Natural killer cell (primary cell): Measurements from ENCODE around the gene PDE4D. TPM values are rescaled to one million over a fixed set of nuclear protein-coding genes. Genes with fewer than 3 reads are reported as not detected.

Experiments used
- ATAC-seq, 3 donors: fragments of 150-1000 bp in 2 of 3; fragments of 200-7000 bp in 1 of 3; cut with Tn5 transposase; 1 replicate in 1 of 3; 2 replicates in 2 of 3; pipeline ENCODE4 v1.10.0; 2021; ENCODE audit warnings: mild to moderate bottlenecking in 2 of 3, moderate library complexity in 2 of 3
- DNase-seq, 2 donors: peaks; one replicate each; pipeline versions ENCODE4 v3.0.0 to v3.0.0-alpha.2; 2013 to 2021; ENCODE audit warnings: mixed read lengths in 1 of 2
- H3K27ac ChIP-seq: one replicate; pipeline ENCODE4 v1.5.1; 2013; ENCODE audit warnings: mild to moderate bottlenecking, low read length
- H3K27me3 ChIP-seq: one replicate; pipeline ENCODE4 v1.6.1; 2013; ENCODE audit warnings: low read length; ENCODE audit not compliant: control insufficient read depth, insufficient read depth
- H3K36me3 ChIP-seq: one replicate; pipeline ENCODE4 v1.6.1; 2013; ENCODE audit warnings: low read length; ENCODE audit not compliant: control insufficient read depth, insufficient read depth
- H3K4me1 ChIP-seq: one replicate; pipeline ENCODE4 v1.6.1; 2013; ENCODE audit warnings: low read length; ENCODE audit not compliant: control insufficient read depth, insufficient read depth
- H3K4me3 ChIP-seq: one replicate; pipeline ENCODE4 v1.5.1; 2013; ENCODE audit warnings: low read length
- H3K9me3 ChIP-seq: one replicate; pipeline ENCODE4 v1.6.1; 2013; ENCODE audit warnings: low read length; ENCODE audit not compliant: control insufficient read depth, insufficient read depth
- H3K27ac Mint-ChIP-seq, 2 donors: one replicate each; pipeline ENCODE4 v1.8.0; 2022; ENCODE audit warnings: mild to moderate bottlenecking in 2 of 2, mixed read lengths in 2 of 2, moderate library complexity in 1 of 2
- H3K27me3 Mint-ChIP-seq, 2 donors: one replicate each; pipeline ENCODE4 v1.8.0; 2022; ENCODE audit warnings: low read depth in 2 of 2, mixed read lengths in 2 of 2
- H3K36me3 Mint-ChIP-seq: one replicate; pipeline ENCODE4 v1.8.0; 2022; ENCODE audit warnings: mixed read lengths
- H3K4me1 Mint-ChIP-seq, 2 donors: one replicate each; pipeline ENCODE4 v1.8.0; 2022; ENCODE audit warnings: mixed read lengths in 2 of 2
- H3K4me3 Mint-ChIP-seq: one replicate; pipeline ENCODE4 v1.8.0; 2022; ENCODE audit warnings: mild to moderate bottlenecking, moderate library complexity, mixed read lengths
- H3K9me3 Mint-ChIP-seq, 2 donors: one replicate each; pipeline ENCODE4 v1.8.0; 2022; ENCODE audit warnings: mixed read lengths in 2 of 2
- CTCF ChIP-seq: fragments of 200-600 bp; IDR thresholded peaks from one replicate; pipeline ENCODE4 v1.8.0; 2022; ENCODE audit warnings: antibody characterized with exemption
- WGBS: methylation state at CpG from one replicate; pipeline ENCODE4 v1.1.7; 2013; ENCODE audit warnings: missing lambda C conversion rate; ENCODE audit not compliant: insufficient coverage; 5-methylcytosine and 5-hydroxymethylcytosine counted together
- intact Hi-C: fragments of 100-400 bp; cut with micrococcal nuclease; formaldehyde crosslinking; loops from one replicate; pipeline ENCODE4 v1.14.2; 2022
- total RNA-seq, 4 donors: library from RNA; stranded (reverse); fragments of 120-200 nt in 1 of 4; gene quantifications; one replicate each; pipeline versions ENCODE4 v1.2.3 to v1.2.4, GENCODE V29; 2013 to 2022

PDE4D gene
- total RNA-seq, 3 donors from 2014 or later (not counting 1 experiment from before 2014, with no cell fraction given) = 109 to 170 (median 116) TPM

GRCh38 chr5:59845730-59846129 is 47.8 kb downstream of the PDE4D start:
- Mint-ChIP-seq H3K27ac (no peak overlapping the region), H3K9me3 (no peaks in the 10 kb centered on the region), H3K4me1 (no peaks in the 10 kb centered on the region), H3K4me3 (no peak overlapping the region), H3K27me3 (peaks cover 9 to 10% of the 10 kb centered on the region in 2 donors), H3K36me3 (no peaks in the 10 kb centered on the region)
- no peaks in the 10 kb centered on the region for H3K36me3 ChIP-seq
- TF ChIP-seq CTCF = no peak
- DNase-seq = no peak
- no peaks in the 10 kb centered on the region for H3K4me1 ChIP-seq
- ATAC-seq = no peak
- intact Hi-C loops = no loop called here
- H3K9me3 ChIP-seq = no peaks in the 10 kb centered on the region
- WGBS = 92% methylated on average over 2 of the region's 2 CpGs
- no peak overlapping the region for H3K4me3 ChIP-seq
- H3K27me3 ChIP-seq = no peaks in the 10 kb centered on the region
- H3K27ac ChIP-seq = no peak overlapping the region

- ATAC-seq = no peak
- H3K4me1 Mint-ChIP-seq = no peaks in the 10 kb centered on the region
- intact Hi-C loops = no loop called here
These were observed 49.9 kb downstream of the PDE4D start for GRCh38 chr5:59843511-59844213.

GRCh38 chr5:59842999-59843398 is 50.5 kb downstream of the PDE4D start:
- no CpG with 5 or more reads among the region's 1 CpG for WGBS
- Mint-ChIP-seq H3K4me1 (no peaks in the 10 kb centered on the region), H3K9me3 (peaks cover 0 to 3% of the 10 kb centered on the region in 2 donors), H3K27me3 (peaks cover 12 to 16% of the 10 kb centered on the region in 2 donors), H3K27ac (no peak overlapping the region), H3K36me3 (no peaks in the 10 kb centered on the region), H3K4me3 (no peak overlapping the region)
- Histone ChIP-seq H3K4me3 (no peak overlapping the region), H3K27me3 (no peaks in the 10 kb centered on the region), H3K36me3 (no peaks in the 10 kb centered on the region), H3K4me1 (no peaks in the 10 kb centered on the region), H3K27ac (no peak overlapping the region), H3K9me3 (no peaks in the 10 kb centered on the region)
- TF ChIP-seq CTCF = no peak
- intact Hi-C loops = no loop called here
- DNase-seq (no peak), ATAC-seq (no peak)

More at GRCh38 chr5:59843511-59844213, 49.9 kb downstream of the PDE4D start:
- no peaks in the 10 kb centered on the region for H3K36me3 ChIP-seq
- DNase-seq = no peak
- no peaks in the 10 kb centered on the region for H3K27me3 ChIP-seq
- Mint-ChIP-seq H3K27me3 (peaks cover 14 to 16% of the 10 kb centered on the region in 2 donors), H3K36me3 (no peaks in the 10 kb centered on the region), H3K4me3 (no peak overlapping the region), H3K9me3 (peaks cover 0 to 3% of the 10 kb centered on the region in 2 donors), H3K27ac (no peak overlapping the region)
- H3K4me3 ChIP-seq = no peak overlapping the region
- TF ChIP-seq CTCF = no peak
- H3K9me3 ChIP-seq = no peaks in the 10 kb centered on the region
- WGBS = 91% methylated on average over 1 of the region's 1 CpG
- H3K4me1 ChIP-seq = no peaks in the 10 kb centered on the region
- no peak overlapping the region for H3K27ac ChIP-seq

GRCh38 chr5:59840200-59840601 is 53.3 kb downstream of the PDE4D start:
- Mint-ChIP-seq H3K9me3 (peaks cover 2 to 6% of the 10 kb centered on the region in 2 donors), H3K27me3 (peaks cover 16% of the 10 kb centered on the region in 2 donors), H3K36me3 (no peaks in the 10 kb centered on the region), H3K4me3 (no peak overlapping the region), H3K27ac (no peak overlapping the region), H3K4me1 (no peaks in the 10 kb centered on the region)
- Histone ChIP-seq H3K9me3 (no peaks in the 10 kb centered on the region), H3K4me1 (no peaks in the 10 kb centered on the region), H3K4me3 (no peak overlapping the region), H3K27ac (no peak overlapping the region), H3K36me3 (no peaks in the 10 kb centered on the region), H3K27me3 (no peaks in the 10 kb centered on the region)
- DNase-seq = no peak
- ATAC-seq = no peak
- 50% methylated on average over 1 of the region's 3 CpGs for WGBS
- intact Hi-C loops = no loop called here
- no peak for TF ChIP-seq CTCF
